NCI-H446 (cell line): ENCODE data around the gene TRIO.

Experiments used
- DNase-seq, 2 experiments: peaks; one replicate each; lab custom pipeline; 2025; lab: John Stamatoyannopoulos, UW

Gene TRIO

DNA sequence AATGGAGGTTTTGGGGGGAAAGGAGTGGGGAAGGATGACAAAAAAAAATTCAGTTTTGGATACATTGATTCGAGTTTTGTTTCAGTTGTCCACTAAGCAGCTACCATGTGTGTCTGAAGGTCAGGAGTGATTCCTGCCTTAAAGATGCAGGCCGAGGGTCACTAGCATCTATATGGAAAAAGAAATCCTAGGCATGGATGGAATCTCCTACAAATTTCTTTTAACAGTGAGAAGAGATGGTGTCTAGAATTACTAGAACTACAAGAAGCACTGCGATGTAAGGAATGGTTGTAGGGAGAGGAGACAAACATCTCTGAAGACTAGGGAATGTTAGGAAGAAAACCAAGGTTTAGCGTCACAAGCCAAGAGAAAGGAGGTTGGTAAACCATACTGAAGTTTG lies 19.6 kb upstream of the TRIO start:
- no peak for DNase-seq

DNA sequence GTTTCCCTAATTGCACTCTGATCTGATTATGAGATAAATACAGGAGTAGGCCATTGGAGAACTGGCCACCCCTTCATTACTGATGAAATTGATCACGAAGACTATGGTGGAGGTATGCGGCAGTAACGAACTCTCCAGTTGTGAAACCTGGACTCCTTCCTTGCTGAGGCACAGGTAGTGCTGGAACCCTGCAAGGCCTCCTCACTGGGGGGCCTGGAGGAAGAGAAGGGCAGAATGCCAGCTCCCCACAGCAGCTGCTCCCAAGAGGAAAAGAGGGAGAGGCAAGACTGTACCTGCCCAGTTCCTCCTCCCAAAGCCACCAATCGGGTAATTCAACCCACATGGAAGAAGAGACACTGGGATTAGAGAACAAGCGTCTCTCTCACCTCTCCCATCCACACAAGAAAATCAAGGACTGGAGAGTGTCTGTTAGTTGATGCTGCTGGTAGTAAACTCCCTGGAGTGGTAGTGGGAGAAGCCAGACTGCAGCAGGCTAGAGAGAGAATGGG lies 19.1 kb upstream of the TRIO start:
- DNase-seq, result no peak

DNA sequence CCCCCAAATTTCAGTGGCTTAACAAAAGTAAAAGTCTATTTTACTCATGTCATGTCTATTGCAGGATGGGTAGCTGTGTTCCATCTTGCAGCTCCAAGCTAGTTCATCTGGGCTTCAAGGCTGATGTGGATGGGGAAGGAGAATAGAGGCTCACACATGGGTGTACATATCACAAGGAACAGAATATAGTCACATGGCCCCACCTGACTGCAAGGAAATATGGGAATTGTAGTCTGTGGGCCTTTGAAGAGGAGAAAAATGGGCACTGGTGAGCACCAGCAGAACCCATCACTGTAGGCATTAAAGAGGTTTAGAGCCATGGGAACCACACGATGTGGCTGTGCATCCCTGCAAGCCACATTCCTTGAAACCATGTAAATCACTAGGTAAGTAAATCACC lies 17.9 kb upstream of the TRIO start:
- no peak for DNase-seq

DNA sequence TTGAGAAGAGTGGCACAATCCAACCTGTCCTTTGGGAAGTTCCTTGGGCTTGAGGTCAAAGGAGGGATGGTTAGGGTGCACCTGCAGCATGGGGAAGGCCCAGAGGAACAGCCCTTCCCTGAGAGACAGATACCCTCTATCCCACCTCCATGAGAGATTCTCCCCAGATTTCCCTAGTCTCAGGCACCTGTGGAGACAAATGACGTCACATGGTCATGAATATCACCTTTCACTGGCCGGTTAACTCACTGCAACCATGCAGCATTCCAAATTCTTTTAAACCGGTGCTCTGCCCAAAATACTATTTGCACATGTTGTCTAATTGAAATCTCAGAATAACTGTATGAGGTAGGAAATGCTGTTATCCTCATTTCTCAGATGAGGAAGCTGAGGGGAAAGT lies 15.6 kb upstream of the TRIO start:
- no peak for DNase-seq

DNA sequence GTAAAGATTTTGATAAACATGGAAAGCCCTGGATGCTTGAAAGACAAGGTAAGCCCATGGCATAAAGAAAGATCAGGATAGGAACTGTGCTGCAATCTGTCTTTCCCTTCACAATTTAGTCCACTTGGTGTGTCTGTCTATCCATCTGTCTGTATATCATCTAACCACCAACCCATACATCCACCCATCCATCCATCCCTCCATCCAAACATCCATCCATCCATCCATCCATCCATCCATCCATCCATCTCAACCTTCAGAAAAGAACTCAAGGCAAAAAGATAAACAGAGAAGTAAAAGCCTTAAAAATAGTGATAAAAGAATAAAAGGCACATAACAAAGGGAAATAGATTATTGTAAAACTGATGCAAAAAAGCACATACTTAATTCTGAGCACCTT lies 15.1 kb upstream of the TRIO start:
- no peak for DNase-seq

DNA sequence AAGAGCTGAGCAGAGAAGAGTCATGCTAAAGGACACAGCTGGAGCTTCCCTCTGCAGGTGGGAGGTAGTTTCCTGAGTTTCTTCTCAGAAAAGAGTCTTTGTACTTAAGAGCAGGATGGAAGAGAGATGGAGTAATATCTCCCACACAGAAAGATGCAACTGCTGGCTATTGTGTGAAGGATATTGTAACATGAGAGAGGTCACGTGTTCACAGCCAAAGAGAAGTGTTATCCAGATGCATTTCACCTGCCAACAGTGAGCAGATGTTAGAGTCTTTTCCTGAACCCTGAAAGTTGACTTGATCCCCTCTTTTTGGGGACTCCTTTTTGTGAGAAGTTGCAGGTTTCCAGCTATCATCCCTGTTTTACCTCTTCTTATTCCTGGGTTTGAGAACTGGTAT lies 14.0 kb upstream of the TRIO start:
- no peak for DNase-seq

DNA sequence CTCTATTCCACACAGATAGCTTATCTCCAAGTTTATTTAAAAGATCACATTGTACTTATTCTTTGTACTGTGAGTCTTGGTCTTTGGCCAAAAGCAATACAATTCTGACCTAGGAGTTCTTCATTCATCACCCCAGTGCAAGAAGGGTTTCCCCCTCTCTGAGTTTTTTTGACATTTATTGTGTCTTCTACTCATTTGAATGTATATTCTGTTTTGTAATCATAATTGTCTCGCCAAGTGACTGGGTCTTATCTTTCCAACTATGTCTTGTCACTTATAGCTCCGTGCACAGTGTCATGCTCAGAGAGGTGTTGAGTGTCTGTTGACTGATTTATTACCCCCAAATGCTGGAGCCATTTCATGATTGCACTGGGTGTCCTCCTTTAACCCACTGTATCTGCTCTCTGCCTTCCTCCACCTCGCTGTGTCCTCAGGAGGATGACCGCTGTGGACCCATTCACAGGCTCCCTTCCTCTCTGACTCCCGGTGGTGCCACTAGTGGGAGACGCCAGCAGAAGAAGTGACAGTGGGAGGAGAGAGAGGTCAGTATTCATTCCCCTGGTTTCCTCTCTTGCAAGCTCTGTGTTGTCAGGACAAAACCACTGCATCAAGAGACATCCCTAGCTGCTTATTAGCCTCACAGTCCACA lies 11.2 kb upstream of the TRIO start:
- no peak for DNase-seq

DNA sequence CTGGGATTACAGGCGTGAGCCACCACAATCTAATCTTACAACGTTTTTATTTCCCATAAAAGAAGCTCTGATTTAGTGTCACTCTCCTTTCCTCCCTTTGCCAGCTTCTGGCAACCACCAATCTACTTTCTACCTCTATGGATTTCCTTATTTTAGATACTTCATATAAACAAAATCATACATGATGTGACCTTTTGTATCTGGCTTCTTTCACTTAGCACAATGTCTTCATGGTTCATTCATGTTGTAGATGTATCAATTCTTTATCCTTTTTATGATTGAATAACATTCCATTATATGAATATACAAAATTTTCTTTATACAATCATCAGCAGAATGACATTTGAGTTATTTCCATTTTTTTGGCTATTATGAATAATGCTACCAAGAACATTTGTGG lies 9.7 kb upstream of the TRIO start:
- no peak for DNase-seq

DNA sequence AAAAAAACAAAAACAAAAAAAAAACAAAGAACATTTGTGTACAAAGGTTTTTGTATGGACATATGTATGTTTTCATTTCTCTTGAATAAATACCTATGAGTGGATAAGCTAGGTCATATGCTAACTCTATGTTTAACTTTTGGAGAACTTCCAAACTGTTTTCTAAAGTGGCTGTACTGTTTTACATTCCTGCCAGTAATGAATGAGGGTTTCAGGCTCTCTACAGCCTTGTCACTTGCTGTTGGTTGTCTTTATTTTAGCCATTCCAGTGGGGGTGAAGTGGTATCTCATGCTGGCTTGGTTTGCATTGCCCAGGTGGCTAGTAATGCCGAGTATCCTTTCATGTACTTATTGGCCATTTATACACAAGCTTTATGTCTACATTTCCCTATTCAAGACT lies 9.1 kb upstream of the TRIO start:
- DNase-seq, result no peak

DNA sequence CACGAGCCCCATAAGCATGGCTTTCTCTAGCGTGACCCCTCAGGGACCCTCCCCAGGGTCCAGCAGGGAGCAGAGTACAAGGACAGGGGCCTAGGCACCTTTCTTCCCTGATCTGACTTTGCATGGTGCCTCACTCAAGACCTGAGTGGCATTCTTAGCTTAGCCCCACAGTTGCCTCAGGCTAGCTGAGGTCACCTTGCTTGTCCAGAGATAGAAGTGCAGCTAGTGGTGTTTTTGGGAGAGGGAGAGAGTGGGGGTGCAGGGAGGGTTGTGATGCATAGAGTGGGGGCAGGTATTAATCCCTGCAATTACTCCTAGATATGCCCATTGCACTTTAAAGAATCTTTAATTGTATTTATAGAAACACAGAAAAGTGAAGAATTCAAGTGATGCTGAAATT lies 8.4 kb upstream of the TRIO start:
- no peak for DNase-seq

DNA sequence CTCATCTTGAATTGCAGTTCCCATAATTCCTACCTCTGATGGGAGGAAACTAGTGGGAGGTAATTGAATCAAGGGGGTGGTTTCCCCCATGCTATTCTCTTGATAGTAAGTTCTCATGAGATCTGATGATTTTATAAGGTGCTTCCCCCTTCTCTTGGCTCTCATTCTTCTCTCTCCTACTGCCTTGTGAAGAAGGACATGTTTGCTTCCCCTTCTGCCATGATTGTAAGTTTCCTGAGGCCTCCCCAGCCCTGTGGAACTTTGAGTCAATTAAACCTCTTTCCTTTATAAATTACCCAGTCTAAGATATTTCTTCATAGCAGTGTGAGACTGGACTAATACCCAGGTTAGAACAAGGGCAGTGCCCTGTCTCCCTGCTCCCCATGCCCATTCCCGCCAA lies 7.5 kb upstream of the TRIO start:
- no peak for DNase-seq

DNA sequence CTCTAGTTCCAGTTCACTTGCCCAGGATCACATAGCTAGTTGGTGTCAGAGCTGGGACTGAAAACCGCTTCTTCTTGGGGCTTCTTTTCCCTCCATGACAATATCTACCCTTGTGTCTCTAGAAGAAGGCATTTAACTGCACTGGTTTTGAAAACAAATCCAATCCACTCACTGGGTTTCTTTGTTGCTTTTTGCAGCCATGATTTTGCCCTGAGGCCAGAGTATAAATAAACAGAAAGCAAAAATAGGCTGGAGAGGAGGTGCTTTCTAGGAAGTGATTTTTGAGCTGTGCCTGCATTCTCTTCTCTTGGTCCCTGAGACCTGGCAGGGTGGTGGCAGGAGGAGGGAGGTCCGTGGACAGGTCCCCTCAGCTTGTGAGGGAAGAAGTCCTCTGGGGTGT lies 6.9 kb upstream of the TRIO start:
- no peak for DNase-seq

DNA sequence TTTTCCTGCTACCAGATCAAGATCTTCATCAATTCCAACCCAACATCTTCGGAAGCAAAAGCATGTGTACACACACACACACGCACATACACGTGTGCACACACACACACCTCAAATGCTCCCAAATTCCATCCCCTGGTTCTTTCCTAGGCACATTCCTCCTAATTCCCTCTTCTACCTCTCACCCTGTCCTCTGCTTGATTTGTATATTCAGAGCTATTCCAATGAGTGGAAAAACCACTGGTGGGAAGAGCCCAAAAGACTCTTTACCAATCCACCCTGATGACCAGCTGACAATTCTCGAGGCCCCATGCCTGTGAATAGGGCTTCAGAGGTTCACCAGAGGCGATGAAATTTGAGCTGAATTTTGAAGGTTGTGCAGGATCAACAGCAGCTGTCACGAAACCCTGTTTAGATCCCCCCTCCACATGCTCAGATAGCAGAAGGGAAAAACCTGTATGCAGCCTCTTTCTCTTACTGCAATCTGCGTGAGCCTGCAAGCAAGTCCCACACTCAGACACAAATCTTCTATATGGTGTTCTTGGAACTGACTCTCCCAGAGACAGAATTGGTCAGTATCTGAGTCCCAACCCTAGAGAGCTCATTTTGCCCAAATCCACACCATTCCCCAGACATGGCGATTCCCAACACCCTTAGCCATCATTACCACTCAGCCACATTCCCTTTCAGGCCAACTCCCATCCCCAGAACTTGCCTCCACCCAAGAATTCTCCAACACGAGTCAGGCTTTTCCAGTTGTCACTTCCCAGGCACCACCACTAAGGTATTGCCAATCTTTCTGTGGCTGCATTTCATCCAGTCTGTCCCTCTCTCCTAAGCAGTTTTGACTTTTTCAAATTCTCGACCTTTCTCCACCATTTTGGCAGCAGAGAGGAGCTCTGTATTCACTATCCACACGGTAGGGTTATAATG lies 4.3 kb upstream of the TRIO start:
- peak in 1 of 2 experiments; percentile 69 for DNase-seq

DNA sequence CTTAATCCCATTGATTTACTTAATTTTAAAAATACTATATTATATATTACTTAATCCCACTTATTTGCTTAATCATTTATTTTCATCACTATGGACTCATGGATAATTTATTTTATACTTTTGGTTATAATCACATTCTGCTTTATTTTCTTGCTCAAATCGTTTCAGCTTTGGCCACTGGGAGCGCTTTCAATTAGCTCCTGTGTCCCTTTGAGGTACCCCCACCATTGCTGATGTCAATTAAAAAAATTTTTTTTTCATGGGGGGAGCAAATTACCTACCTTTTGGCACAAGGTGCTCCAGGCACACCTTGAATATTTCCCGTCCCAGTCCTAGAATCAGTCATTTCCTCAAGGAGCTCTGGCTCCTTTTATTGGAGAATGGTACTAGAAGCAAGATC lies 1.4 kb upstream of the TRIO start:
- DNase-seq, result no peak

DNA sequence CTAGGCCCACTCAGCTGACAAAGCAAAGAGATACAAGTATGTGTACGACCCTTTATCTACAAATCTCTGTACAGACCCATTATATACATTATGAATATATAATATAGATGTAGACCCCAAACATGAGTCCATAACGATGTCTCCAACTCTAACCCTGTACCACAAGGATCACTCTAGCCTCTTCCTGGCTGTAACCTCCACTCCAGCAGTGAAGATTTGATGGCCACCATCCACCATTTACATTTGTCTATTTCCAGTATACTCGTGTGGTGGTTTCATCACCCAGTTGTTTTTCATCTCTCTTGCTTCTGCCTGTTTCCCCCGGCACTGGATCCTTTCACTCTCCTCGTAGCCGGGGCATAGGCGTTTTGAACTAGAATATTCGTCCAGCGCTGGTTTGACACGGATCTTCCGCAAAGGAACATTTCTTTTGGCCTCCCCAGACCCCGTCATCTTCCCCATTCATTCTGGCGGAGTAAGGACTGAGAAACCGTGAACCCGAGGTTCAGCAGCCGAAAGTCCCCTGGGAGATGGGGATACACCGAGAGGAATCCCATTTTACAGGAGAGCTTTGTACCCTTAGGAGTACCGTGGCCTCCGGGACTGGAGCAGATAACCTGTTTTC lies 828 bp upstream of the TRIO start:
- DNase-seq, result no peak

DNA sequence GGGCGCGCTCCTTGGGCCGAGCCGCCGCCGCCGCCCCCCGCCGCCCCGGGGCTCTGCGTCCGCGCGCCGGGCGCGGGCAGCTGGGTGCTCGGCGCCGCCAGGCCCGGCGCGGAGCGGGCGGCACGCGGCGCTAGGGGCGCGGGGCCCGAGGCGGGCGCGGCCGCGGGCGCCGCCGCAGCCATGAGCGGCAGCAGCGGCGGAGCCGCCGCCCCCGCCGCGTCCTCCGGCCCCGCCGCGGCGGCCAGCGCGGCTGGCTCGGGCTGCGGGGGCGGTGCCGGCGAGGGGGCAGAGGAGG lies 351 bp downstream of the TRIO start:
- no peak for DNase-seq

DNA sequence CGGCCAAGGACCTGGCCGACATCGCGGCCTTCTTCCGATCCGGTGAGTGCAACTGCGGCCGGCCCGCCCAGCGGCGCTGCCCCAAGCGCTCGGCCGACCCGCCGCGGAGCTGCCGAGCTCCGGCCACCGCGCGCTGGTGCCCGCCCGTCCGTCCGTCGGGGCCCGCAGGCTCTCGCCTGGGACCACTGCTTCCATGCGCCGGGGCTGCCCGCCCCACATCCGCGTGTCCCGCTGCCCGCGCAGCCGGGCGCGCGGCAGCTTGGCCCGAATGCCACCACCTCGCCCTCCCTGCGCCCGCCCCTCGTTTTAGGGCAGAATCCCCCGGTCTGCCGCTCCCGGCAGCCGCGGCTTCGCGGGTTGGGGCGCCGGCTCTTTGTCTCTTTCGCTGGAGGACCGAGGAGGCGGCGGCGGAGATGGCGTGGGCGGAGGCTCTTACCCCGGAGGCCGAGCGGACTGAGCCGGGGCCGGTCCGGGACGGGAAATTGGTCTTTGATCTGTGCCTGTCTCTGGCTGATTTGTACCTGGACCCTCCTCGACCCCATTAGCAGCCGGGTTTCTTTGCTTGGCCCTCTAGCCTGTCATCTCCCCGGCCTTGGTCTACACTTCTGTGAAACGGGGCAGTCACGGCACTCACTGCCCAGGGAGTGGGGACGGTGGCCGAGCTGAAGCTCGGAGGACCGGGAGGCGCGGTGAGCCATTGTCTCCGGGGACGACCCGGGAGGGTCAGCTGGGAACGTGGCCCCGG lies 871 bp downstream of the TRIO start:
- DNase-seq, result peak in 1 of 2 experiments; percentile 50

DNA sequence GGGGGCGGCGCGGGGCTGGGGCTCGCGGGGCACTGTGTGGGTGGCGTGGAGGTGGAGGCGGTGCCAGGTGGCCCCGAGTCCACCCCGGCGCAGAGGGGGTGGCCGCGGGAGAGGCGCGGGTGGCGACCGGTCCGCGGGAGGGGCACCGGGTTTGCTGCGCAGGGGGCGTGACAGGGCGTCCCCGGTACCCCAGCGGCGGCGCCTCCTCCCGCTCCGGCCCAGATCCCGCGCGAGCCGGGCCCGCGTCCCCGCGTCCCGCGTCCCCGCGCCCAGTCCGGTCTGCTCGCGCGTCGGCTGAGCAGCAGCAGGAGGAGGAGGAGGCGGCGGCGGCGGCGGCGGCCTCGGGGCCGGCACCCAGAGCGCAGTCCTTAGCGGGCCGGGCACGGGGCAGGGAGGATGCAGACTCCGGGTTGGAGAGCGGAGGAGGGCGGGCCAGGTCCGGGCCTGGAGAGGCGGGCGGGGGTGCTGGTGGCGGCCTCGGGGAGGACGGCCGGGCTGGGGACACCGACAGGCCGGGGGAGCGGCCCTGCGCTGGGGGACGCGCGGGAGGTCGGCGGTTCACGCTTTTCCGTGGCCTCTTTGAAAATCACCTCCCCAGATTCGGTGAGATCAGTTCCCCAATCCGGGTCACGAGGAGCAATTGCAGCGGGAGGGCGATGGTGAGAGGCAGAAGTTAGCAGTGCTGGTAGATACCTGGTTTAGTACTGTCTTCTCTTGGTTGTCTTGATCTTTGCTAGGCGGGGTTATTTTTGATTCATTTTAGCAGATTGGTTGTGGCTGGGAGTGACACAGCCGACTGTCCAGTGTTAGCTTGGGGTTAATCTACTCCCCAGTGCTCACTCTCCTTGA lies 1.7 kb downstream of the TRIO start:
- peak; percentile 60 to 72 for DNase-seq

DNA sequence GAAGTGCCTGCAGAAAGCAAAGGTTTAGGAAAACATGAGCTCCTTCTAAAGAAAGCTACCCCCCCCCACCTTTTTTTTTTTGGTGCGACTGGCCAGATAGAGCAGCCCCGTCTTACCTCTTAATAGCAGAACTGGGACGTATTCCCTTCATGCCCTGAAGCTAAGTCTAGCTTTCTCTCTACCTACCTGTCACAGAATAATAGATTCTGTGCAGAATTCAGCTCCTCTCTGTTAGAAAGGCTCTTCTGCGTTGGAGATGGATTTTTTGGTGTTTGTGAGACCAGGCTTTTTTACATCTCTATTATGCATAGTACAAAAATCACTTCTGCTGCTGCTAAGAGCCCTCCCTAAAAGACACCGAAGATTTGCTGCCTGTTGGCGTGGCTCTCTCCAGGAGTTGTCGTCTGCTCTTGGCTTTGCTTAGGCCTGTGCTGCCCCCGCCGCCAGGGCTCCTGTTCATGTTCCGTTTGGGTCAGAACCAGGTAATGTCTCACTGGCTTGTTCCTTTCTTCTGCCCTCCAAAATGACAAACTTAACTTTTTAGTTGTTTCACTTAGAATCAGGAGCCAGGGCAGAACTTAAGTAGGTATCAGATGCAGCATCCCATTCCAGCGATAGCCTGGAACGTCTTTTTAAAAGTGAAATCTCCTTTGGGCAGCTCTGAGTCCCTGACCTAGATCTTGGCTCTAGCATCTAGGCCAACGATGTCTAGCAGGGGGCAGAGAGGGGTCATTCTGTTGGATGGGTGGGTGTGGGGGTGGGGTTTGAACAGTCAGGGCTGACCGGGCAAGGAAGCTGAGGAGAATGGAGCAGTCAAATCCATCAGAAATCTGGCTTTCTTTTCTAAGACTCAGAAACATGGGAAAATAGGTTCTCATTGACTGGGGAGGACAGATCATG lies 2.5 kb downstream of the TRIO start:
- DNase-seq, result no peak

DNA sequence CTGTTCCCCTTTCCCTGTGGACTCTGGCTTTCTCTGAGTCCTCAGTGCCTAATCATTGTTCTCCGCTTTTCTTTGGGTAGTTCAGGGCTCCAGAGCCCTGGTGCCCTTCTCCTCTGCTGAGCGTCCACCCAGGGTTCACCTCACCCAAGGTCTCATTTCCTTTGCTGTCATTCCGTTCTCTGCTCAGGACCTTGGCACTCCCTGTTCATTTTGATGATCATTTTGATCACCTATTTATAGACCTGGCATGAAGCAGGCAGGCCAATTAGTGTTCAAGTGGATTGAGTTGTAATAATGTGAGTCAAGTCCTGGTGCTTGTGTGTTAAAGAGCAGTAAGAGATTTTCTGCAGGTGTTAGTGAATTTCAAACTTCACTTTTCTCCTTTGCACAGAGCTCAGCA lies 3.6 kb downstream of the TRIO start:
- DNase-seq, result peak in 1 of 2 experiments; percentile 38
